H1 (cell line): Measurements from ENCODE around the gene DHCR24. TPM values are rescaled to one million over a fixed set of nuclear protein-coding genes. Genes with fewer than 3 reads are reported as not detected.

ENCODE experiments used
- CTCF ChIA-PET: fragments of 300-600 bp; sonication (Branson Sonifier 250); formaldehyde crosslinking; loops from one replicate; lab custom pipeline; 2021; ENCODE audit not compliant: partially characterized antibody; lab: Charles Lee
- POLR2A ChIA-PET: fragments of 300-600 bp; sonication (Branson Sonifier 250); formaldehyde crosslinking; loops from one replicate; lab custom pipeline; 2021; ENCODE audit warnings: inconsistent platforms; ENCODE audit not compliant: partially characterized antibody; lab: Charles Lee
- DNase-seq, 2 experiments: peaks; one replicate each; pipeline versions ENCODE4 v3.0.0 to v3.0.0-alpha.2; 2010 to 2022; ENCODE audit warnings: low spot score in 2 of 2, low read depth in 1 of 2, mixed read lengths in 1 of 2
- FAIRE-seq: peaks from 2 replicates; lab custom pipeline; 2011; peaks lifted over from hg19 to GRCh38; lab: Jason Lieb, UNC
- H2AFZ ChIP-seq: 2 replicates; pipeline ENCODE4 v1.8.1; 2012; ENCODE audit warnings: low read length, inconsistent platforms
- H2AK5ac ChIP-seq: 2 replicates; pipeline ENCODE4 v1.6.1; 2013; ENCODE audit warnings: low read depth, low read length
- H2BK120ac ChIP-seq: replicated peaks from 2 replicates; pipeline ENCODE3; 2013; ENCODE audit warnings: low read depth, low read length, inconsistent platforms
- H2BK12ac ChIP-seq: 2 replicates; pipeline ENCODE4 v1.6.1; 2013; ENCODE audit warnings: low read depth, low read length
- H2BK15ac ChIP-seq: 2 replicates; pipeline ENCODE4 v1.6.1; 2013; ENCODE audit warnings: low read length
- H2BK20ac ChIP-seq: 2 replicates; pipeline ENCODE4 v1.6.1; 2013; ENCODE audit warnings: low read length
- H2BK5ac ChIP-seq: 2 replicates; pipeline ENCODE4 v1.6.1; 2013; ENCODE audit warnings: low read depth, low read length
- H3K14ac ChIP-seq: 2 replicates; pipeline ENCODE4 v1.6.1; 2013; ENCODE audit warnings: inconsistent platforms; ENCODE audit not compliant: insufficient read length
- H3K18ac ChIP-seq: 2 replicates; pipeline ENCODE4 v1.6.1; 2013; ENCODE audit warnings: low read length; ENCODE audit errors: extremely low read depth
- H3K23ac ChIP-seq: 2 replicates; pipeline ENCODE4 v1.6.1; 2013; ENCODE audit warnings: inconsistent platforms; ENCODE audit not compliant: insufficient read length
- H3K23me2 ChIP-seq: 2 replicates; pipeline ENCODE4 v1.6.1; 2013; ENCODE audit warnings: low read depth, low read length
- H3K27ac ChIP-seq: 2 replicates; pipeline ENCODE4 v1.6.1; 2011; ENCODE audit warnings: low read depth, low read length, inconsistent platforms
- H3K27me3 ChIP-seq, 4 experiments: replicated peaks in 1 of 4; 1 replicate in 1 of 4; 2 replicates in 3 of 4; pipeline versions ENCODE4 v1.6.1 to v1.8.1; 2011 to 2013; ENCODE audit warnings: low read length in 3 of 4, mild to moderate bottlenecking in 3 of 4, inconsistent platforms in 2 of 4, mixed read lengths in 2 of 4, moderate library complexity in 1 of 4; ENCODE audit not compliant: control insufficient read depth in 3 of 4, insufficient read depth in 3 of 4; ENCODE audit errors: extremely low read depth in 1 of 4
- H3K36me3 ChIP-seq, 4 experiments: 2 replicates each; pipeline versions ENCODE4 v1.6.1 to v1.8.1; 2011 to 2013; ENCODE audit warnings: mild to moderate bottlenecking in 4 of 4, low read length in 3 of 4, moderate library complexity in 2 of 4, control low read depth in 1 of 4, inconsistent platforms in 1 of 4; ENCODE audit not compliant: insufficient read depth in 4 of 4, control insufficient read depth in 2 of 4
- H3K4ac ChIP-seq: replicated peaks from 2 replicates; pipeline ENCODE3; 2013; ENCODE audit warnings: low read length, low read depth, mixed read lengths, inconsistent platforms; ENCODE audit not compliant: insufficient read length
- H3K4me1 ChIP-seq, 4 experiments: replicated peaks in 1 of 4; 1 replicate in 1 of 4; 2 replicates in 3 of 4; pipeline versions ENCODE4 v1.6.1 to v1.8.1; 2011 to 2013; ENCODE audit warnings: low read length in 3 of 4, inconsistent platforms in 2 of 4, mixed read lengths in 1 of 4; ENCODE audit not compliant: insufficient read depth in 4 of 4, control insufficient read depth in 3 of 4
- H3K4me2 ChIP-seq, 2 experiments: 2 replicates each; pipeline versions ENCODE4 v1.6.1 to v1.8.1; 2011 to 2013; ENCODE audit warnings: low read depth in 2 of 2, low read length in 2 of 2, control low read depth in 1 of 2, inconsistent platforms in 1 of 2, mild to moderate bottlenecking in 1 of 2; ENCODE audit not compliant: insufficient read depth in 1 of 2
- H3K4me3 ChIP-seq, 4 experiments: fragments of 200-600, 300-600 bp in 1 of 4; sonication (generic), shearing (Covaris generic), sonication (Bioruptor Twin) in 1 of 4; 2 replicates each; pipeline versions ENCODE4 v1.5.1 to v1.8.1; 2011 to 2016; ENCODE audit warnings: low read length in 4 of 4, low read depth in 3 of 4, control low read depth in 2 of 4, inconsistent platforms in 2 of 4, mild to moderate bottlenecking in 2 of 4, mixed read lengths in 1 of 4, moderate library complexity in 1 of 4; ENCODE audit not compliant: insufficient read depth in 2 of 4; ENCODE audit errors: extremely low read depth in 1 of 4
- H3K56ac ChIP-seq: replicated peaks from 2 replicates; pipeline ENCODE3; 2013; ENCODE audit warnings: low read depth, mild to moderate bottlenecking, mixed read lengths, low read length, inconsistent platforms; ENCODE audit not compliant: insufficient read length
- H3K79me1 ChIP-seq: 2 replicates; pipeline ENCODE4 v1.6.1; 2013; ENCODE audit warnings: low read depth, low read length, control low read depth
- H3K79me2 ChIP-seq, 2 experiments: 2 replicates each; pipeline versions ENCODE4 v1.6.1 to v1.8.1; 2012 to 2013; ENCODE audit warnings: low read length in 2 of 2, mild to moderate bottlenecking in 2 of 2, inconsistent platforms in 1 of 2; ENCODE audit not compliant: insufficient read depth in 2 of 2, control insufficient read depth in 1 of 2
- H3K9ac ChIP-seq, 4 experiments: replicated peaks in 1 of 4; 1 replicate in 1 of 4; 2 replicates in 3 of 4; pipeline versions ENCODE4 v1.6.1 to v1.8.1; 2011 to 2013; ENCODE audit warnings: low read depth in 3 of 4, low read length in 3 of 4, control low read depth in 2 of 4, mild to moderate bottlenecking in 2 of 4, moderate library complexity in 2 of 4, inconsistent platforms in 1 of 4; ENCODE audit errors: extremely low read depth in 1 of 4
- H3K9me3 ChIP-seq, 2 experiments: 2 replicates each; pipeline versions ENCODE4 v1.6.1 to v1.8.1; 2012 to 2013; ENCODE audit warnings: mild to moderate bottlenecking in 2 of 2, moderate library complexity in 2 of 2, control low read depth in 1 of 2, inconsistent platforms in 1 of 2, low read depth in 1 of 2, low read length in 1 of 2, mixed read lengths in 1 of 2; ENCODE audit not compliant: insufficient read depth in 2 of 2
- H4K20me1 ChIP-seq, 2 experiments: replicated peaks in 1 of 2; 2 replicates each; pipeline versions ENCODE3 to v1.8.1; 2011 to 2013; ENCODE audit warnings: inconsistent platforms in 2 of 2, low read length in 2 of 2, mild to moderate bottlenecking in 1 of 2; ENCODE audit not compliant: insufficient read depth in 2 of 2, control insufficient read depth in 1 of 2
- H4K5ac ChIP-seq: 2 replicates; pipeline ENCODE4 v1.6.1; 2013; ENCODE audit warnings: low read length, low read depth, mixed read lengths, inconsistent platforms; ENCODE audit not compliant: insufficient read length
- H4K8ac ChIP-seq: 2 replicates; pipeline ENCODE4 v1.8.0; 2013; ENCODE audit warnings: mild to moderate bottlenecking, moderate library complexity, low read length, inconsistent platforms; ENCODE audit not compliant: insufficient read depth; ENCODE audit errors: extremely low read depth
- H4K91ac ChIP-seq: replicated peaks from 2 replicates; pipeline ENCODE3; 2013; ENCODE audit warnings: low read length, mixed read lengths, inconsistent platforms; ENCODE audit not compliant: insufficient read length
- CBX8 ChIP-seq: fragments of 300-800, 300-1000 bp; sonication (generic); IDR thresholded peaks from 2 replicates; pipeline ENCODE4 v1.7.1; 2016; ENCODE audit warnings: low read depth, low read length, borderline replicate concordance
- CREB1 ChIP-seq: IDR thresholded peaks from 2 replicates; pipeline ENCODE4 v1.6.1; 2012; ENCODE audit warnings: inconsistent platforms
- EGR1 ChIP-seq: IDR thresholded peaks from 2 replicates; pipeline ENCODE4 v1.6.1; 2011; ENCODE audit warnings: low read depth, low read length, borderline replicate concordance
- EZH2 ChIP-seq: fragments of 200-600 bp; sonication (generic); IDR thresholded peaks from 2 replicates; pipeline ENCODE4 v1.7.1; 2012; ENCODE audit warnings: low read depth, mild to moderate bottlenecking, moderate library complexity, low read length, inconsistent platforms; ENCODE audit not compliant: severe bottlenecking
- HDAC6 ChIP-seq: IDR thresholded peaks from one replicate; pipeline ENCODE4 v1.7.1; 2012; ENCODE audit warnings: low read depth, mild to moderate bottlenecking, inconsistent platforms, low read length, moderate library complexity
- JUN ChIP-seq: IDR thresholded peaks from 2 replicates; pipeline ENCODE4 v1.6.1; 2011; ENCODE audit warnings: low read depth, mild to moderate bottlenecking, improper control_type of control experiment, low read length
- JUND ChIP-seq: IDR thresholded peaks from 2 replicates; pipeline ENCODE4 v1.6.1; 2011; ENCODE audit warnings: mild to moderate bottlenecking, improper control_type of control experiment, low read length
- MAX ChIP-seq: IDR thresholded peaks from 2 replicates; pipeline ENCODE4 v1.6.1; 2012; ENCODE audit warnings: inconsistent platforms
- NANOG ChIP-seq: IDR thresholded peaks from 2 replicates; pipeline ENCODE4 v1.6.1; 2011; ENCODE audit warnings: low read length, low read depth, mild to moderate bottlenecking, inconsistent platforms; ENCODE audit not compliant: insufficient read depth, poor library complexity, severe bottlenecking
- NRF1 ChIP-seq: IDR thresholded peaks from 2 replicates; pipeline ENCODE4 v1.6.1; 2011; ENCODE audit warnings: mild to moderate bottlenecking, low read depth, low read length, improper control_type of control experiment
- SIX5 ChIP-seq: IDR thresholded peaks from 2 replicates; pipeline ENCODE4 v1.6.1; 2011; ENCODE audit warnings: mild to moderate bottlenecking, low read depth, low read length
- TAF1 ChIP-seq: IDR thresholded peaks from 2 replicates; pipeline ENCODE4 v1.6.1; 2011; ENCODE audit warnings: mild to moderate bottlenecking, low read depth, low read length
- TBP ChIP-seq: IDR thresholded peaks from 2 replicates; pipeline ENCODE4 v1.6.1; 2011; ENCODE audit warnings: low read depth, low read length, improper control_type of control experiment
- WGBS, 2 experiments: shearing (Covaris generic) in 1 of 2; methylation state at CpG; one replicate each; pipeline versions ENCODE4 v1.1.6 to v1.1.7; 2013 to 2015; ENCODE audit warnings: low lambda C conversion rate in 2 of 2, mixed read lengths in 2 of 2, inconsistent platforms in 1 of 2, low coverage in 1 of 2, missing lambda C conversion rate in 1 of 2; ENCODE audit not compliant: insufficient replicate concordance in 2 of 2, insufficient coverage in 1 of 2, insufficient read length in 1 of 2; ENCODE audit errors: extremely low coverage in 1 of 2, missing lambda C conversion rate in 1 of 2; 5-methylcytosine and 5-hydroxymethylcytosine counted together
- polyA plus RNA-seq, 7 experiments: library from polyadenylated mRNA; depleted of rRNA in 3 of 7; stranded (reverse) in 5 of 7; unstranded in 2 of 7; fragments of >200 nt in 5 of 7; fragments of 200-250 nt in 2 of 7; gene quantifications; 1 replicate in 5 of 7; 2 replicates in 1 of 7; 4 replicates in 1 of 7; pipeline versions ENCODE4 v1.2.1 to v1.2.3, GENCODE V29; 2011 to 2013; ENCODE audit warnings: missing spikeins in 2 of 7, mixed read lengths in 2 of 7
- total RNA-seq: library from RNA; stranded (reverse); fragmentation: NEBNext Ultra II Directional; extraction: Animal tissue kit (Norgen Biotek cat#: 25700); gene quantifications from 2 replicates; pipeline ENCODE4 v1.2.1, GENCODE V29; 2021

The DHCR24 gene
- total and polyA plus RNA-seq, 2 of the 8 experiments (the other 6 are each of a cell fraction or from before 2014, with no cell fraction given) = 370 to 419 TPM

GRCh38 chr1:54883349-54884102 is 3.5 kb downstream of the DHCR24 start:
- ChIA-PET CTCF (interaction anchor here (0.7 to 2.3 kb wide), 6 partner anchors 9 to 139 kb away, joined by 3 to 7 read pairs (median 4); no protein-coding TSS in a partner anchor), POLR2A (interaction anchor here (1.5 kb wide), 1 partner anchor 29 kb away, joined by 4 read pairs; no protein-coding TSS in a partner anchor)
- H2BK120ac ChIP-seq = no peak overlapping the region
- H3K4me1 ChIP-seq = peaks cover 13 to 22% (median 19%) of the 10 kb centered on the region in 4 experiments
- FAIRE-seq (no peak), DNase-seq (no peak)
- no peak overlapping the region for H2BK5ac ChIP-seq
- peaks cover 42 to 84% of the 10 kb centered on the region in 2 experiments for H3K79me2 ChIP-seq
- peaks cover 13% of the 10 kb centered on the region for H3K23me2 ChIP-seq
- no peak overlapping the region for H3K9ac ChIP-seq
- H3K36me3 ChIP-seq = peaks cover 4 to 59% (median 23%) of the 10 kb centered on the region in 4 experiments; a peak in 7 of 8 replicates
- H3K14ac ChIP-seq = no peak overlapping the region
- no peaks in the 10 kb centered on the region for H3K9me3 ChIP-seq
- peaks cover 22 to 34% of the 10 kb centered on the region in 2 experiments for H4K20me1 ChIP-seq
- no peak overlapping the region for H2AK5ac ChIP-seq
- H3K23ac ChIP-seq = no peak overlapping the region
- no peak overlapping the region for H2BK20ac ChIP-seq
- H3K4me3 ChIP-seq = no peak overlapping the region
- H3K4ac ChIP-seq = no peak overlapping the region
- peaks cover 18% of the 10 kb centered on the region for H3K79me1 ChIP-seq
- H3K18ac ChIP-seq = no peak overlapping the region
- H4K5ac ChIP-seq = no peak overlapping the region
- no peak overlapping the region for H3K56ac ChIP-seq
- no peak overlapping the region for H2BK15ac ChIP-seq
- no peak overlapping the region for H3K27ac ChIP-seq
- H4K8ac ChIP-seq = no peak overlapping the region
- no peak overlapping the region for H2BK12ac ChIP-seq
- H3K27me3 ChIP-seq = no peaks in the 10 kb centered on the region
- no peak overlapping the region for H2AFZ ChIP-seq
- peak overlapping the region; percentile 85 to 100; a peak in 3 of 4 replicates for H3K4me2 ChIP-seq
- WGBS, 2 experiments = 92% methylated on average over 10 of the region's 10 CpGs; no CpG with 5 or more reads in 1 of the 2 experiments
- no peak overlapping the region for H4K91ac ChIP-seq
- TF ChIP-seq CREB1 (no peak), TAF1 (no peak), EZH2 (no peak), NANOG (no peak), JUND (no peak), MAX (no peak), TBP (no peak), SIX5 (no peak), NRF1 (no peak), HDAC6 (no peak), CBX8 (no peak), JUN (no peak), EGR1 (no peak)
